Measurements from ENCODE around the gene TTC13. TPM values are rescaled to one million over a fixed set of nuclear protein-coding genes. Genes with fewer than 3 reads are reported as not detected.

The TTC13 gene
- total and polyA plus RNA-seq, 2 experiments from 2014 or later, result 13.0 to 14.9 TPM

DNA sequence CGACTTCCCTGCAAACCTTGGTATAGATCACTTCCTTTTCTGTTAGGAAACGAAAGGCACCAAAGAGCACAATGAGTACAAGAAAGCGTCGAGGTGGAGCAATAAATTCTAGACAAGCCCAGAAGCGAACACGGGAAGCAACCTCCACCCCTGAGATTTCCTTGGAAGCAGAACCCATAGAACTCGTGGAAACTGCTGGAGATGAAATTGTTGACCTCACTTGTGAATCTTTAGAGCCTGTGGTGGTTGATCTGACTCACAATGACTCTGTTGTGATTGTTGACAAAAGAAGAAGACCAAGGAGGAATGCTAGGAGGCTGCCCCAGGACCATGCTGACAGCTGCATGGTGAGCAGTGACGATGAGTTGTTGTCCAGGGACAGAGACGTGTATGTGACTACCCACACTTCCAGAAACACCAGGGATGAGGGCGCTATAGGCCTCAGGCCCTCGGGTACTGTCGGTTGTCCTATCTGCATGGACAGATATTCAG lies 42.9 kb upstream of the TTC13 start:
- DNase-seq (ENCODE audit: low spot score), result no peak
- Histone ChIP-seq H3K79me2 (peaks cover 15% of the 10 kb centered on the region), H3K27ac (peak overlapping the region; percentile 76), H3K36me3 (replicated peaks; ENCODE audit: insufficient read depth, low read depth) (no peaks in the 10 kb centered on the region), H3K4me1 (ENCODE audit: insufficient read depth) (peaks cover under 1% of the 10 kb centered on the region), H4K20me1 (ENCODE audit: insufficient read depth, poor library complexity, severe bottlenecking) (no peaks in the 10 kb centered on the region), H3K27me3 (no peaks in the 10 kb centered on the region), H3K4me3 (no peak overlapping the region), H3K9me2 (replicated peaks; ENCODE audit: insufficient read depth) (no peaks in the 10 kb centered on the region), H2AFZ (no peak overlapping the region), H3K4me2 (peak overlapping the region; percentile 70), H3K9me3 (ENCODE audit: low read depth) (no peaks in the 10 kb centered on the region)
- TF ChIP-seq CTCF (IDR thresholded peaks at IDR 0.05; ENCODE audit: poor library complexity) (no peak), EZH2phosphoT487 (IDR thresholded peaks at IDR 0.05; ENCODE audit: low read depth, severe bottlenecking, unreplicated experiment) (no peak), EZH2 (IDR thresholded peaks at IDR 0.05; ENCODE audit: borderline replicate concordance) (no peak)
- WGBS (ENCODE audit: low lambda C conversion rate, missing lambda C conversion rate), result 90% methylated on average over 12 of the region's 12 CpGs

- H3K27me3 ChIP-seq, result no peaks in the 10 kb centered on the region
Measured at GRCh38 chr1:231020816-231021215, 42.2 kb upstream of the TTC13 start.

GRCh38 chr1:231020139-231020601 lies 41.5 kb upstream of the TTC13 start:
- Histone ChIP-seq H3K9me3 (ENCODE audit: low read depth) (no peaks in the 10 kb centered on the region), H3K4me3 (no peak overlapping the region), H3K9me2 (replicated peaks; ENCODE audit: insufficient read depth) (no peaks in the 10 kb centered on the region), H3K79me2 (peaks cover 1% of the 10 kb centered on the region), H3K4me1 (ENCODE audit: insufficient read depth) (no peaks in the 10 kb centered on the region), H3K4me2 (peak overlapping the region; percentile 70), H2AFZ (no peak overlapping the region), H3K27me3 (no peaks in the 10 kb centered on the region), H3K27ac (peak overlapping the region; percentile 91), H3K36me3 (replicated peaks; ENCODE audit: insufficient read depth, low read depth) (no peaks in the 10 kb centered on the region), H4K20me1 (ENCODE audit: insufficient read depth, poor library complexity, severe bottlenecking) (no peaks in the 10 kb centered on the region)
- TF ChIP-seq EZH2phosphoT487 (IDR thresholded peaks at IDR 0.05; ENCODE audit: low read depth, severe bottlenecking, unreplicated experiment), result no peak
- TF ChIP-seq EZH2 (IDR thresholded peaks at IDR 0.05; ENCODE audit: borderline replicate concordance), result no peak
- peak; percentile 5 for TF ChIP-seq CTCF (IDR thresholded peaks at IDR 0.05; ENCODE audit: poor library complexity)
- 91% methylated on average over 14 of the region's 14 CpGs for WGBS (ENCODE audit: low lambda C conversion rate, missing lambda C conversion rate)
- DNase-seq (ENCODE audit: low spot score), result no peak

More at GRCh38 chr1:231020816-231021215, 42.2 kb upstream of the TTC13 start:
- Histone ChIP-seq H3K4me1 (ENCODE audit: insufficient read depth) (no peaks in the 10 kb centered on the region), H3K9me3 (ENCODE audit: low read depth) (no peaks in the 10 kb centered on the region), H3K4me3 (no peak overlapping the region), H2AFZ (no peak overlapping the region), H4K20me1 (ENCODE audit: insufficient read depth, poor library complexity, severe bottlenecking) (no peaks in the 10 kb centered on the region), H3K79me2 (peaks cover 8% of the 10 kb centered on the region), H3K4me2 (peak overlapping the region; percentile 70), H3K27ac (peak overlapping the region; percentile 91), H3K9me2 (replicated peaks; ENCODE audit: insufficient read depth) (no peaks in the 10 kb centered on the region), H3K36me3 (replicated peaks; ENCODE audit: insufficient read depth, low read depth) (no peaks in the 10 kb centered on the region)
- 56% methylated on average over 7 of the region's 7 CpGs for WGBS (ENCODE audit: low lambda C conversion rate, missing lambda C conversion rate)
- DNase-seq (ENCODE audit: low spot score), result peak; percentile 36
- TF ChIP-seq EZH2 (IDR thresholded peaks at IDR 0.05; ENCODE audit: borderline replicate concordance) (no peak), EZH2phosphoT487 (IDR thresholded peaks at IDR 0.05; ENCODE audit: low read depth, severe bottlenecking, unreplicated experiment) (no peak), CTCF (IDR thresholded peaks at IDR 0.05; ENCODE audit: poor library complexity) (no peak)
